ENCODE measurements around the gene NEURL3.

DNA sequence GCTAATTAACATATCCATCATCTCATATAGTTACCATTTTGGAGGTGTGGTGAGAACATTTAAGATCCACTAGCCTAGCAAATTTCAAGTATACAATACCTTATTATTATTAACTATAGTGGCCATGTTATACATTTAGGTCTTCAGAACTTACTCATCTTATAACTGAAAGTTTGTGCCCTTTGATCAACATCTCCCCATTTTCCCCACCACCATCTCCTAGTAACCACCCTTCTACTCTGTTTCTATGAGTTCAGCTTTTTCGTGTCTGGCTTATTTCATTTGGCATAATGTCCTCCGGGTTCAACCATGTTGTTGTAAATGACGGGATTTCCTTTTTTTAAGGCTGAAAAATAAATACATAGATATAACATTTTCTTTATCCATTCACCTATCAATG is 15.9 kb downstream of the NEURL3 start:
- no peak for TF ChIP-seq POLR2A (IDR thresholded peaks at IDR 0.05; ENCODE audit: low read depth, low read length)
- no peak for TF ChIP-seq POLR2AphosphoS5 (IDR thresholded peaks at IDR 0.05; ENCODE audit: low read depth, low read length)
- no peak for TF ChIP-seq PAX5 (IDR thresholded peaks at IDR 0.05; ENCODE audit: insufficient read depth, low read length, severe bottlenecking)
- no peak for TF ChIP-seq POU2F2 (IDR thresholded peaks at IDR 0.05; ENCODE audit: low read depth, low read length)
- TF ChIP-seq TAF1 (IDR thresholded peaks at IDR 0.05; ENCODE audit: low read depth, low read length), result no peak

Data from GM12891 (cell line).